Mesothelial cell of epicardium (in vitro differentiated cells): ENCODE results near the gene SNORC. TPM values are rescaled to one million over a fixed set of nuclear protein-coding genes. Genes with fewer than 3 reads are reported as not detected.

Experiments used
- DNase-seq, 2 experiments: peaks; one replicate each; pipeline ENCODE4 v3.0.0; 2021; ENCODE audit warnings: low spot score in 2 of 2; ENCODE audit not compliant: unreplicated experiment in 2 of 2
- H3K27ac Mint-ChIP-seq: 2 replicates; pipeline ENCODE4 v1.8.0; 2021; ENCODE audit warnings: mixed read lengths
- H3K27me3 Mint-ChIP-seq: 2 replicates; pipeline ENCODE4 v1.8.0; 2021; ENCODE audit warnings: low read depth, mixed read lengths
- H3K36me3 Mint-ChIP-seq: 2 replicates; pipeline ENCODE4 v1.8.0; 2021; ENCODE audit warnings: mixed read lengths
- H3K4me1 Mint-ChIP-seq: 2 replicates; pipeline ENCODE4 v1.8.0; 2021; ENCODE audit warnings: mixed read lengths
- H3K4me3 Mint-ChIP-seq: 2 replicates; pipeline ENCODE4 v1.8.0; 2021; ENCODE audit warnings: mild to moderate bottlenecking, moderate library complexity, mixed read lengths
- H3K9me3 Mint-ChIP-seq: 2 replicates; pipeline ENCODE4 v1.8.0; 2021; ENCODE audit warnings: mixed read lengths
- CTCF ChIP-seq: fragments of 200-600 bp; sonication (generic); IDR thresholded peaks from one replicate; pipeline ENCODE4 v1.5.0; 2021; ENCODE audit warnings: antibody characterized with exemption; ENCODE audit not compliant: unreplicated experiment
- total RNA-seq: library from RNA; stranded (reverse); gene quantifications from 3 replicates; pipeline ENCODE4 v1.2.1, GENCODE V29; 2021

Gene SNORC
- total RNA-seq, 1 donor from 2014 or later = 4.1 TPM

DNA sequence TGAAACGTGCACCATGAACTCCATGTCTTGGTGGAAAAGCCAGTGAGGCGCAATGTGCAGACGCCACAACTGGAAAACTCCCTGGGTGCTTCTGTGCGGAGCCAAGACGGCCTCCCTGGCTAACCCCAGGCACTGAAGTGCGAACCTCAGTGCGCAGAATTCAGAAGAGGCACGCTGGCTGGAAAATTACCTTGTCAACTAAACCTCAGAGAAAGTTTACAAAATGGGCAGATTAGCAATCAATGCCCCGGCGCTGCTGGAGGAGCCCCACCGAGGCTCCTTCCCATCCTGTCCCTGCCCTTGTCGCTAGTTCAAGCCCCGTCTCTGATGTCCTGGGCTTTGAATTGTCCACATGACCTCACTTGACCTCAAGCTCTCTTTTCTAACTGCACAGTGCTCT lies 22.2 kb downstream of the SNORC start:
- no peak overlapping the region for H3K4me3 Mint-ChIP-seq
- H3K9me3 Mint-ChIP-seq = no peaks in the 10 kb centered on the region

DNA sequence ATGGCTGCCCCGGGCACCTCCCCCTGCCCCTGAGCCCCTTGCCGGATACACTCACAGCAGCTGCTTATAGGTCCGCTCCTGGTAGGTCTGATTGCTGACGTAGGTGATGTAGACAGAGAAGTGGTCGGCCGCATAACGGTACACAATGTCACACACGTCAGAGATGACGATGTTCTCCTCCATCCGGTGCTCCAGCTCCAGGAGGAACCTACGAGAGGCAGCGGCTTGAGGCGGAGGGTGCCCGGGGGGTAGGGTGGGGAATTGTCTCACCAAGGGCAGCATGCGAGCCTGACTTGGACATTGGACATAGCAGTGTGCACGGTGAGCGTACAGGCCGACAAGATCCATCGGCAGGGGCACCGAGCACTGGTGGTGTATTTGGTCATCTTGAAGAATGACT lies 22.8 kb downstream of the SNORC start:
- Mint-ChIP-seq H3K4me1 (peaks cover 16% of the 10 kb centered on the region), H3K27ac (no peak overlapping the region), H3K36me3 (no peaks in the 10 kb centered on the region), H3K27me3 (no peaks in the 10 kb centered on the region), H3K4me3 (no peak overlapping the region), H3K9me3 (no peaks in the 10 kb centered on the region)
- TF ChIP-seq CTCF = no peak
- DNase-seq = no peak

More for the DNA sequence above, 22.2 kb downstream of the SNORC start:
- TF ChIP-seq CTCF = no peak
- Mint-ChIP-seq H3K4me1 (peaks cover 16% of the 10 kb centered on the region), H3K27me3 (no peaks in the 10 kb centered on the region), H3K27ac (no peak overlapping the region), H3K36me3 (no peaks in the 10 kb centered on the region)
- no peak for DNase-seq

DNA sequence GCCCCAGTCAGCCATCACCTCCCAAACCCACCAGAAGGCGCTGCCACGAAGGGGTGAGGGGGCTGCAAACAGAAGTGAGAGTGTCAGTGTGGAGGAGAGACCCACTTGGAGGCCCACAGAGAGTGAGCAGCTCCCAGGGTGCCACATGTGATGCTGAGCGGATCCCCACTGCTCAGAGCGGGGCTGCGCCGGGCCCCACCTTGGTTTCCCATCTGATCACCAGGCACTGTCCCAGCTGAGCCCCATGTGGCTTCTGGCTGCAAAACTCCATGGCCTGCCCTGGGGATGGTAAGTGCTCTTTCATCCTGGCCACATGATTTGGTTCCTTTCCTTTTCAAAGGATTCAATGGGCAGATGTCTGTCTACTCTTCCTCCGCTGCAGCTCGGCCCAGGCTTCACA lies 23.8 kb downstream of the SNORC start:
- no peak for DNase-seq
- Mint-ChIP-seq H3K4me3 (no peak overlapping the region), H3K4me1 (peaks cover 16% of the 10 kb centered on the region), H3K27me3 (no peaks in the 10 kb centered on the region), H3K36me3 (no peaks in the 10 kb centered on the region), H3K27ac (no peak overlapping the region), H3K9me3 (no peaks in the 10 kb centered on the region)
- no peak for TF ChIP-seq CTCF

DNA sequence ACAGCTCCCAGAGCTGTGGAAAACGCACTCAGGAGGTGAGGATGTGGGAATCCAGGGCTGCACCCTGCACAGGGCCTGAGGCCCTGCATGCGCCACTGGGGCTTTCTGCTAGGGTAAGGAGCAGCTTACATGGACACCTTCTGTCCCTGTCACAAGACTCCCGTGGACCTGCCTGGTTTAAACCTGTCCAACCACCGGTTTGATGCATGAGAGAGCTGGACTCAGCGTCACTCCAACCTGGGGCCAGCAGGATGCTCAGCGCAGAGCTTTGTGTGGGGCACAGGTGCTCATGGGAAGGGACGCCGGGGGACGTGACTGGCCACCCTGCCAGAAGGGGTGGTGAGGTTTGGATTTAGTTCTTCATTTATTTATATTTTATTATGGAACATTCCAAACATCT lies 24.2 kb downstream of the SNORC start:
- Mint-ChIP-seq H3K36me3 (no peaks in the 10 kb centered on the region), H3K27me3 (no peaks in the 10 kb centered on the region), H3K27ac (no peak overlapping the region), H3K4me1 (peaks cover 16% of the 10 kb centered on the region), H3K4me3 (no peak overlapping the region), H3K9me3 (no peaks in the 10 kb centered on the region)
- no peak for DNase-seq
- no peak for TF ChIP-seq CTCF

DNA sequence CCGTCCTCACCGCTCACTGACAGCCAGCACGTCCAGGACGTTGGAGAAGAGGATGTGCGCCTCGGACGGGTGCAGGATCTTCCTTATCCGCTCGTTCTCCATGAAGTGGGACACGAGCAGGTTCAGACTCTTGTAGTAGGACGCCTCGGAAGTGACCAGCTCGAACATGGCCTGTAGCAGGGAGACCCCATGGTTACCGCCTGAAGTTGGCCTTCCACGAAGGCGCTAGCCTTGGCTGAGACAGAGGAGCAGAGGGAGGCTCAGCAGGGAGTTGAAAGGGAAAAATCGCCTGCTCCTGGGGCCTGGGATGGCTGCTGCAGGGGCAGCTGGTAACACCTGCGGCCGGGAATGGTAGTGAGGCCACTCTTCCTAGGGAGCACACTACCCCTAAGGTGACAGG lies 24.7 kb downstream of the SNORC start:
- no peaks in the 10 kb centered on the region for H3K9me3 Mint-ChIP-seq
- DNase-seq = no peak
- no peak overlapping the region for H3K4me3 Mint-ChIP-seq
- no peaks in the 10 kb centered on the region for H3K36me3 Mint-ChIP-seq
- peaks cover 16% of the 10 kb centered on the region for H3K4me1 Mint-ChIP-seq
- H3K27ac Mint-ChIP-seq = no peak overlapping the region
- TF ChIP-seq CTCF = no peak
- no peaks in the 10 kb centered on the region for H3K27me3 Mint-ChIP-seq

DNA sequence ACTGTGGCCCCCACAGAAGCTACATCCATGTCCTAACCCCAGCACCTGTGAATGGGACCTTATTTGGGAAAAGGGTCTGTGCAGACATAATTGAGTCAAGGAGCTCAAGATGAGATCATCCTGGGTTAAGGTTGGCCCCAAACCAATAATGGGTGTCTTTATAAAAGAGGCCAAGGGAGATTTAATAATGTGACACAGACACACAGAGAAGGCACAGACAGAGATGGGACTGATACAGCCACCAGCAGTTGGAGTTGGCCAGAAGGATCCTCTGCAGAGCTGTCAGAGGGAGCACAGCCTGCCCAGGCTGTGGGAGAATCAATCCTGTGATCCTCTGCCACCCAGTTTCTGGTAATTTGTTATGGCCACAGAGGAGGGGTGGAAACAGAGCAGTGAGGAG lies 26.0 kb downstream of the SNORC start:
- no peaks in the 10 kb centered on the region for H3K27me3 Mint-ChIP-seq
- no peaks in the 10 kb centered on the region for H3K36me3 Mint-ChIP-seq
- H3K27ac Mint-ChIP-seq = no peak overlapping the region
- no peaks in the 10 kb centered on the region for H3K9me3 Mint-ChIP-seq
- peaks cover 6% of the 10 kb centered on the region for H3K4me1 Mint-ChIP-seq
- no peak for TF ChIP-seq CTCF
- no peak overlapping the region for H3K4me3 Mint-ChIP-seq
- DNase-seq = no peak
